GM23338 (cell line): ENCODE results near the gene MYL5.

Experiments
- CREB1 ChIP-seq: fragments of 250-450 bp; sonication (Bioruptor Pico); IDR thresholded peaks from 2 replicates; pipeline ENCODE4 v1.5.0; 2020; ENCODE audit warnings: low read depth, mild to moderate bottlenecking, moderate library complexity
- CTCF ChIP-seq, 2 experiments: fragments of 200-600 bp in 1 of 2; sonication (generic) in 1 of 2; conservative IDR thresholded peaks; 2 replicates each; pipeline versions ENCODE4 v1.5.1 to v1.6.1; 2016 to 2017; ENCODE audit warnings: antibody characterized with exemption in 2 of 2, low read depth in 2 of 2, mild to moderate bottlenecking in 2 of 2, moderate library complexity in 1 of 2
- EZH2 ChIP-seq: fragments of 200-600 bp; sonication (generic); IDR thresholded peaks from one replicate; pipeline ENCODE4 v1.8.0; 2017; ENCODE audit warnings: antibody characterized with exemption, mild to moderate bottlenecking, low read depth; ENCODE audit not compliant: unreplicated experiment
- EZH2phosphoT487 ChIP-seq: fragments of 200-600 bp; sonication (generic); IDR thresholded peaks from one replicate; pipeline ENCODE4 v1.8.1; 2018; ENCODE audit warnings: antibody characterized with exemption; ENCODE audit not compliant: unreplicated experiment
- POLR2AphosphoS5 ChIP-seq: IDR thresholded peaks from 2 replicates; pipeline ENCODE4 v1.6.1; 2016; ENCODE audit warnings: antibody characterized with exemption, low read depth

- no peak for TF ChIP-seq CTCF (conservative IDR thresholded peaks at IDR 0.05; ENCODE audit: low read depth in 2 of 2)
- no peak for TF ChIP-seq CREB1
- TF ChIP-seq POLR2AphosphoS5: no peak
- no peak for TF ChIP-seq EZH2
- TF ChIP-seq EZH2phosphoT487: no peak
Measured at GRCh38 chr4:660401-660800, 13.9 kb upstream of the MYL5 start.
